Mesenchymal stem cell (in vitro differentiated cells and primary cell): ENCODE measurements around the gene ICA1L. TPM values are rescaled to one million over a fixed set of nuclear protein-coding genes. Genes with fewer than 3 reads are reported as not detected.
"Not testable (repeated sequence)": the region's sequence is repeated elsewhere in the genome, so short reads cannot be mapped to it uniquely, and the experiment has no call there.

Experiments
- DNase-seq: peaks from one replicate; pipeline ENCODE4 v3.0.0-alpha.2; 2013
- H2AFZ ChIP-seq: one replicate; pipeline ENCODE4 v1.6.1; 2013; ENCODE audit warnings: low read depth, mild to moderate bottlenecking, control low read depth, inconsistent platforms, low read length, moderate library complexity
- H2AK5ac ChIP-seq: 2 replicates; pipeline ENCODE4 v1.6.1; 2013; ENCODE audit warnings: low read length, moderate library complexity, mild to moderate bottlenecking, inconsistent platforms; ENCODE audit not compliant: severe bottlenecking
- H2BK120ac ChIP-seq: one replicate; pipeline ENCODE4 v1.6.1; 2013; ENCODE audit warnings: low read depth, mild to moderate bottlenecking, inconsistent platforms, low read length, moderate library complexity
- H2BK12ac ChIP-seq, 2 experiments: one replicate each; pipeline ENCODE4 v1.6.1; 2013; ENCODE audit warnings: inconsistent platforms in 2 of 2, low read length in 2 of 2, mild to moderate bottlenecking in 2 of 2, moderate library complexity in 2 of 2, control low read depth in 1 of 2
- H2BK15ac ChIP-seq: one replicate; pipeline ENCODE4 v1.6.1; 2013; ENCODE audit warnings: mild to moderate bottlenecking, low read depth, inconsistent platforms; ENCODE audit not compliant: poor library complexity, severe bottlenecking
- H2BK5ac ChIP-seq: 2 replicates; pipeline ENCODE4 v1.6.1; 2013; ENCODE audit warnings: low read depth, mild to moderate bottlenecking, low read length, control low read depth, inconsistent platforms; ENCODE audit not compliant: poor library complexity, severe bottlenecking
- H3K14ac ChIP-seq, 2 experiments: one replicate each; pipeline ENCODE4 v1.6.1; 2013; ENCODE audit warnings: inconsistent platforms in 2 of 2, low read length in 2 of 2, control low read depth in 1 of 2, mild to moderate bottlenecking in 1 of 2, moderate library complexity in 1 of 2
- H3K18ac ChIP-seq, 2 experiments: one replicate each; pipeline ENCODE4 v1.6.1; 2013; ENCODE audit warnings: inconsistent platforms in 2 of 2, low read length in 2 of 2, control low read depth in 1 of 2, low read depth in 1 of 2, mild to moderate bottlenecking in 1 of 2
- H3K23ac ChIP-seq, 2 experiments: one replicate each; pipeline ENCODE4 v1.6.1; 2013; ENCODE audit warnings: inconsistent platforms in 2 of 2, low read length in 2 of 2, mild to moderate bottlenecking in 2 of 2, moderate library complexity in 2 of 2, control low read depth in 1 of 2
- H3K27ac ChIP-seq: 2 replicates; pipeline ENCODE4 v1.5.1; 2013; ENCODE audit warnings: mild to moderate bottlenecking, moderate library complexity, low read length, control low read depth, inconsistent platforms; ENCODE audit not compliant: poor library complexity, severe bottlenecking
- H3K27me3 ChIP-seq, 2 experiments: 2 replicates each; pipeline versions ENCODE4 v1.6.1 to v1.7.0; 2013; ENCODE audit warnings: low read length in 2 of 2, mild to moderate bottlenecking in 2 of 2, moderate library complexity in 2 of 2, control low read depth in 1 of 2, inconsistent platforms in 1 of 2; ENCODE audit not compliant: control insufficient read depth in 1 of 2, insufficient read depth in 1 of 2
- H3K36me3 ChIP-seq, 2 experiments: 2 replicates each; pipeline versions ENCODE4 v1.6.1 to v1.7.0; 2013; ENCODE audit warnings: low read length in 2 of 2, control low read depth in 1 of 2, inconsistent platforms in 1 of 2, low read depth in 1 of 2, mild to moderate bottlenecking in 1 of 2; ENCODE audit not compliant: insufficient read depth in 2 of 2, control insufficient read depth in 1 of 2
- H3K4ac ChIP-seq, 2 experiments: one replicate each; pipeline ENCODE4 v1.6.1; 2013; ENCODE audit warnings: inconsistent platforms in 2 of 2, low read length in 2 of 2, mild to moderate bottlenecking in 2 of 2, moderate library complexity in 2 of 2, control low read depth in 1 of 2, low read depth in 1 of 2
- H3K4me1 ChIP-seq: 2 replicates; pipeline ENCODE4 v1.6.1; 2013; ENCODE audit warnings: low read depth, low read length, control low read depth; ENCODE audit not compliant: control insufficient read depth, insufficient read depth
- H3K4me2 ChIP-seq: 2 replicates; pipeline ENCODE4 v1.6.1; 2013; ENCODE audit warnings: low read length, mild to moderate bottlenecking, inconsistent platforms; ENCODE audit not compliant: poor library complexity, severe bottlenecking
- H3K4me3 ChIP-seq, 2 experiments: 2 replicates each; pipeline versions ENCODE4 v1.5.1 to v1.7.0; 2013; ENCODE audit warnings: low read length in 2 of 2, mild to moderate bottlenecking in 2 of 2, control low read depth in 1 of 2, low read depth in 1 of 2; ENCODE audit not compliant: insufficient read depth in 1 of 2
- H3K79me1 ChIP-seq: replicated peaks from 2 replicates; pipeline ENCODE4 v1.6.1; 2013; ENCODE audit warnings: mild to moderate bottlenecking, control low read depth, low read length, inconsistent platforms; ENCODE audit not compliant: poor library complexity, severe bottlenecking
- H3K9ac ChIP-seq: 2 replicates; pipeline ENCODE4 v1.7.0; 2013; ENCODE audit warnings: mild to moderate bottlenecking, low read length, moderate library complexity
- H3K9me3 ChIP-seq: 2 replicates; pipeline ENCODE4 v1.7.0; 2013; ENCODE audit warnings: mild to moderate bottlenecking, low read length; ENCODE audit not compliant: control insufficient read depth
- H4K8ac ChIP-seq: one replicate; pipeline ENCODE4 v1.6.1; 2013; ENCODE audit warnings: inconsistent platforms, mild to moderate bottlenecking, low read length, moderate library complexity
- H4K91ac ChIP-seq: one replicate; pipeline ENCODE4 v1.6.1; 2013; ENCODE audit warnings: mild to moderate bottlenecking, low read length, inconsistent platforms
- WGBS: methylation state at CpG from one replicate; pipeline ENCODE4 v1.1.7; 2013; ENCODE audit warnings: mixed read lengths; 5-methylcytosine and 5-hydroxymethylcytosine counted together
- polyA plus RNA-seq, 2 experiments: library from polyadenylated mRNA; stranded (reverse); fragments of 200-250 nt; gene quantifications; one replicate each; pipeline ENCODE4 v1.2.3, GENCODE V29; 2013

ICA1L gene
- 1.5 TPM for polyA plus RNA-seq (2013, experiment 1 of 2)
- polyA plus RNA-seq (2013, experiment 2 of 2), result 1.7 TPM

GRCh38 chr2:202871300-202872141 lies at the start of gene ICA1L:
ICA1L (minus strand) TSS chr2:202871766; CDS start chr2:202829009, 42,757 bp downstream.
- Histone ChIP-seq H3K23ac (peak within 1 kb of the TSS in 1 of 2 experiments; percentile 10), H3K4me2 (peak within 1 kb of the TSS; percentile 94), H3K14ac (peak within 1 kb of the TSS in 1 of 2 experiments; percentile 83), H3K9me3 (no peaks in the 10 kb centered on the region), H2AK5ac (no peak within 1 kb of the TSS), H4K91ac (no peak within 1 kb of the TSS), H3K9ac (peak within 1 kb of the TSS; percentile 90), H3K18ac (peak within 1 kb of the TSS; percentile 41 to 78), H2BK120ac (no peak within 1 kb of the TSS), H4K8ac (peak within 1 kb of the TSS; percentile 30), H3K79me1 (no peaks in the 10 kb centered on the region), H2BK12ac (peak within 1 kb of the TSS in 1 of 2 experiments; percentile 3), H2BK5ac (no peak within 1 kb of the TSS), H3K4me1 (no peaks in the 10 kb centered on the region), H2AFZ (peak within 1 kb of the TSS; percentile 92), H3K36me3 (no peaks in the 10 kb centered on the region), H3K4me3 (peak within 1 kb of the TSS; percentile 84 to 86), H3K27ac (no peak within 1 kb of the TSS), H2BK15ac (peak within 1 kb of the TSS; percentile 36), H3K4ac (no peak within 1 kb of the TSS), H3K27me3 (no peaks in the 10 kb centered on the region)
- peak; percentile 75 for DNase-seq
- WGBS, result under 1% methylated on average over 65 of the region's 93 CpGs

DNA sequence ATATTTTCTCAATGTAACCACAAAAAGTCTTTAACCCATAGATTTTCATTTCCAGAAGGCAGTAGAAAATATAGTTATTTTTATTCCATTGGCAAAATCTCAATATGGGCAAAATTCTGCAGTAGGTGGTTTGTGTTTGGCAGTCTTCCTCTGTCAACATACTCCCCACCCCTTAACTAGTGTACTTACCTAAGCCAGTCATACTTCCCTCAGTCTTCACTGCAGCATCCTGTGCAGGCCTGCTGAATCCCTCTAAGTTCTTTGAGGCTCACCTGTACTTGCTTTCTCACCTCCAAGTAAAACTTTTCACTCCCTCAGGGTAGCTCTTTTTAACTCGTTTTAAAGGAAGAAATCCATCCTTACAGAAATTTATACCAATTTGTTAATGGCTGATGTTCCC lies 47.3 kb upstream of the ICA1L start:
- no CpG with 5 or more reads among the region's 1 CpG for WGBS
- H2BK120ac ChIP-seq, result no peak overlapping the region
- H3K36me3 ChIP-seq, result peaks cover 0 to 34% of the 10 kb centered on the region in 2 experiments
- H3K4me2 ChIP-seq, result no peak overlapping the region
- no peak overlapping the region for H2AFZ ChIP-seq
- H3K27ac ChIP-seq, result no peak overlapping the region
- H3K14ac ChIP-seq, result no peak overlapping the region
- no peak overlapping the region for H3K4me3 ChIP-seq
- no peaks in the 10 kb centered on the region for H3K27me3 ChIP-seq
- no peak overlapping the region for H2AK5ac ChIP-seq
- DNase-seq, result no peak
- no peak overlapping the region for H3K9ac ChIP-seq
- no peak overlapping the region for H3K23ac ChIP-seq
- H2BK5ac ChIP-seq, result no peak overlapping the region
- H3K18ac ChIP-seq, result no peak overlapping the region
- peaks cover 2% of the 10 kb centered on the region for H3K79me1 ChIP-seq
- no peaks in the 10 kb centered on the region for H3K4me1 ChIP-seq
- no peak overlapping the region for H4K8ac ChIP-seq
- H2BK15ac ChIP-seq, result no peak overlapping the region
- H2BK12ac ChIP-seq, result no peak overlapping the region
- H4K91ac ChIP-seq, result no peak overlapping the region
- no peak overlapping the region for H3K4ac ChIP-seq
- H3K9me3 ChIP-seq, result no peaks in the 10 kb centered on the region

DNA sequence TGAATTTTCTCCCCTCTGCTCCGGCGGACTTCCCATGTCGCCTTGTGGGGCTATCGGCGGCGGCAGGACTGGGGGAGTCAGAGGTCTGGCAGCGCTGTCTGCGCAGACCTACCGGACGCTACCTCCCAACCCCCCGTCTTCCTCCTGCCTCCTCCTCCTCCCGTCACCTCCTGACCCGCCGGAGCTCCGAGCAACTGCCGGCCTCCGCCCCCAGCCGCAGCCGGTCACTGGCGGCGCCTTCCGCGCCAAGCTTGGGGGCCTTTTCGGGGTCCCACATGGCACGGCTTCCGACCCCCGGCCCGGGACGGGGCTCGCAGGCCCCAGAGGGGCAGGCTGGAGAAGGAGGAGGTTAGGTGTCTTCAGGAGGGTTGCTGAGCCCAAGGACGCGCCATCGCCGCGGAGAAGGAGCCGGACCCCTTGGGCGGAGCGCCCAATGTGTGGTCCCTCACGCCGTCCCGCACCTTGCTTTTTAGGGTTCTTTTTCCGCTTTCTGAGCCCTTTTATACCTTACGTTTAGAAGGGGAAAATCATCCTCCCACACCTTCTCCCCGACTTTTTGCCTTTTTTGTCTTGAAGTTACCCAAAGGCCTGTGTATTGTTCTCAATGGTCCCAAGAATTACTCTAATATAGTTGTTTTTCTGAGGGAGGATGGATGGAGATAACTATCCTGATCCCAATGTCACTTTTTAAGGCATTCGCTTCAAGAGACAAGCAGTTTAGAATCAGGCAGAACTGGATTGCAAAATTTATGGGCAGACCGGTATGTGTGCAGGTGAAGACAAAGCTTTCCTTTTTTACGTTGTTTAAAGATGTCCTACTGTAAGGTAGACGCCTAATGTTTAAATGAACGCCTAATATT lies 41.0 kb upstream of the ICA1L start:
- not testable (repeated sequence) for H3K4ac ChIP-seq, H4K8ac ChIP-seq, H2BK5ac ChIP-seq, H3K4me1 ChIP-seq, H3K27me3 ChIP-seq, H2BK120ac ChIP-seq, H3K36me3 ChIP-seq, H3K23ac ChIP-seq, H4K91ac ChIP-seq, H2AFZ ChIP-seq, H3K18ac ChIP-seq, H2AK5ac ChIP-seq, H3K14ac ChIP-seq, H2BK15ac ChIP-seq, H2BK12ac ChIP-seq, H3K9me3 ChIP-seq, H3K79me1 ChIP-seq
- Histone ChIP-seq H3K4me3 (peak overlapping the region; percentile 64 to 99), H3K4me2 (peak overlapping the region; percentile 53), H3K9ac (peak overlapping the region; percentile 97), H3K27ac (peak overlapping the region; percentile 100)
- 54% methylated on average over 3 of the region's 49 CpGs for WGBS
- peak; percentile 39 for DNase-seq
